Loucy (cell line): ENCODE measurements around the gene C11orf68.

Experiments
- CTCF ChIP-seq: fragments of 200-600 bp; sonication (generic); conservative IDR thresholded peaks from 2 replicates; pipeline ENCODE4 v1.5.1; 2014; ENCODE audit warnings: mild to moderate bottlenecking, antibody characterized with exemption, low read length
- EZH2phosphoT487 ChIP-seq: fragments of 200-600 bp; IDR thresholded peaks from 2 replicates; pipeline ENCODE4 v1.6.1; 2018; ENCODE audit warnings: antibody characterized with exemption, mild to moderate bottlenecking, moderate library complexity, borderline replicate concordance

GRCh38 chr11:65871811-65872548, 46.9 kb downstream of the C11orf68 start:
- no peak for TF ChIP-seq CTCF
- TF ChIP-seq EZH2phosphoT487 = no peak
